Right cardiac atrium (tissue), 5 donors: ENCODE results near the gene GPATCH1. TPM values are rescaled to one million over a fixed set of nuclear protein-coding genes. Genes with fewer than 3 reads are reported as not detected.

Experiments used
- ATAC-seq, 2 donors: fragments of 200-7000 bp; cut with Tn5 transposase; one replicate each; pipeline versions ENCODE4 v1.8.0 to v1.9.1; 2020; ENCODE audit warnings: moderate library complexity in 2 of 2, mild to moderate bottlenecking in 1 of 2
- DNase-seq, 3 donors: peaks; one replicate each; pipeline ENCODE4 v3.0.0-alpha.2; 2020
- H3K27ac ChIP-seq: one replicate; pipeline ENCODE4 v1.5.1; 2013; ENCODE audit warnings: mild to moderate bottlenecking, low read length, control low read depth, moderate library complexity
- H3K27me3 ChIP-seq: one replicate; pipeline ENCODE4 v1.6.1; 2013; ENCODE audit not compliant: control insufficient read depth, insufficient read depth
- H3K4me1 ChIP-seq: one replicate; pipeline ENCODE4 v1.6.1; 2013; ENCODE audit warnings: low read length; ENCODE audit not compliant: control insufficient read depth, insufficient read depth
- H3K4me3 ChIP-seq: one replicate; pipeline ENCODE4 v1.5.1; 2013; ENCODE audit warnings: low read length, control low read depth
- H3K9me3 ChIP-seq: one replicate; pipeline ENCODE4 v1.6.1; 2013; ENCODE audit warnings: low read length; ENCODE audit not compliant: control insufficient read depth
- WGBS: extraction: QIAGEN DNeasy Blood & Tissue Kit; methylation state at CpG from one replicate; pipeline ENCODE4 v1.1.7; 2013; 5-methylcytosine and 5-hydroxymethylcytosine counted together
- intact Hi-C, 4 donors: fragments of 100-400 bp; cut with DNase I; formaldehyde crosslinking; loops; one replicate each; pipeline versions ENCODE4 v1.11.0 to v1.14.0; 2022 to 2023
- polyA plus RNA-seq: library from polyadenylated mRNA; stranded (reverse); fragments of 200-250 nt; gene quantifications from one replicate; pipeline ENCODE4 v1.2.3, GENCODE V29; 2013
- total RNA-seq, 4 donors: library from RNA; stranded (reverse); fragmentation: NEBNext Ultra II Directional; extraction: Animal tissue kit (Norgen Biotek cat#: 25700); gene quantifications; one replicate each; pipeline ENCODE4 v1.2.1, GENCODE V29; 2021
- donor health status: healthy with polysubstance abuse.
- donor health status: DM: no; HTN: yes; CAD: no.
- donor health status: DM: no; HTN: no; CAD: no.
- donor health status: DM: no; HTN: yes; CAD: no; lungs with severe emphysema.
- donor health status: DM: yes; HTN: yes; CAD: no.

GPATCH1 gene
- total and polyA plus RNA-seq, 5 donors = 3.0 to 7.2 (median 5.4) TPM

DNA sequence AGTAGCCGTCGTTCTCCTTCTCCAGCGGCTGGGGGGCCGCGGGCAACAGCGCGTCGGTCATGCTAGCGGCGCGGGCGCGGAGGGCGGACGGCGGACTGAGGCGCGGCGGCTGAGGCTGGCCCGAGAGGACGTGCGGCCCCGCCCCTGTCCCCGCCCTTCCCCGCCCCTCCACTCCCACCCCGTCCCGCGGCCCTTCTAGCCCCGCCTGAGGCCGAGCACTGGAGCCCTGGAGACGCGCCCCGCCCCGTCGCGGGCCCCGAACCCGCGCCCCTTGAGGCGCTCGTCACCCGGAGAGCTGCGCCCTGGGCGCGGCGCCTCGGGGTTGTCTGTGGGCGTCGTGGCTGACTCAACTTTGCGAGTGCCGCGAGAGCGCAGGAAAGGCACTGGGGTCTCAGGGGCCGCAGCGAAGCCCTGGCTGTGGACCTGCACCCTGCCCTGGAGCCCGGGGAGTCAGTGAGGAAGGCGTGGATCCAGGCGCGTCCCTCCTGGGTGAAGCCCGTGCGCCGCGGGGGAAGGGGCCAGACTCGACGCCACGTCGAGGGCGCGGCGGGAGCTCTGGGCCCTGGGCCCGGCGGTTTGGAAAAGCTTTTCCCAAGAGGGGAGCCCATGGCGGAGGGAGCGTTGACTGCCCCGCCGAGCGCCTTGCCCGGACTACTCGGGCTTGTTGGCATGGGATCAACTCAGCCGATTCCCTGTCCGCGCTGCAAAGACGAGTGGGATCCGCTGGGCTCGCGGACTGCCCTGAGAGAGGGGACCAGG is 16.0 kb upstream of the GPATCH1 start, which contains the start of gene RHPN2:
Gene RHPN2 (minus strand): TSS at position 97 of the 759 bp plus-strand sequence. CDS start 36 bp downstream, at position 61.
- no peaks in the 10 kb centered on the region for H3K27me3 ChIP-seq
- H3K9me3 ChIP-seq = no peaks in the 10 kb centered on the region
- ATAC-seq = peak; percentile 96
- 4% methylated on average over 86 of the region's 86 CpGs for WGBS
- no peak within 1 kb of the TSS for H3K27ac ChIP-seq
- intact Hi-C loops = no loop called here
- DNase-seq = peak; percentile 72 to 88 (median 87)
- peak within 1 kb of the TSS; percentile 99 for H3K4me3 ChIP-seq
- no peaks in the 10 kb centered on the region for H3K4me1 ChIP-seq

DNA sequence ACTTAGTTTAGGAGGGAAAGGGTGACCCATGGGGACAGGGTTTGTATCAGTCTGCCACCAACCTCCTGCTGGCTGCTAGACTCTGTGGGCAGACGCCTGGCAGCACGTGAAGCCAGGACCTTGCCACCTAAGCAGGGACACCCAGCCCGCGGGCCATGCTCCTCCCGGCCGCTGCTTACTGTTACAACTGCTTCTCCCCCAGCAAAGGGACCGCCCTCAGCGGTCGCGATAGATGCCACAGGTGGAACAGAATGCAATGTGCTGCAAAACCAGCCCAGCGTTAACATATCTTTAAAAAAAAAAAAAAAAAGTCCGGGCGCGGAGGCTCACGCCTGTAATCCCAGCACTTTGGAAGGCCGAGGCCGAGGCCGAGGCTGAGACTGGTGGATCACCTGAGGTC is 14.4 kb upstream of the GPATCH1 start:
- H3K27ac ChIP-seq = no peak overlapping the region
- intact Hi-C loops = no loop called here
- no peak for DNase-seq
- 86% methylated on average over 18 of the region's 18 CpGs for WGBS
- H3K27me3 ChIP-seq = no peaks in the 10 kb centered on the region
- no peaks in the 10 kb centered on the region for H3K9me3 ChIP-seq
- no peak overlapping the region for H3K4me3 ChIP-seq
- no peak for ATAC-seq
- H3K4me1 ChIP-seq = no peaks in the 10 kb centered on the region

DNA sequence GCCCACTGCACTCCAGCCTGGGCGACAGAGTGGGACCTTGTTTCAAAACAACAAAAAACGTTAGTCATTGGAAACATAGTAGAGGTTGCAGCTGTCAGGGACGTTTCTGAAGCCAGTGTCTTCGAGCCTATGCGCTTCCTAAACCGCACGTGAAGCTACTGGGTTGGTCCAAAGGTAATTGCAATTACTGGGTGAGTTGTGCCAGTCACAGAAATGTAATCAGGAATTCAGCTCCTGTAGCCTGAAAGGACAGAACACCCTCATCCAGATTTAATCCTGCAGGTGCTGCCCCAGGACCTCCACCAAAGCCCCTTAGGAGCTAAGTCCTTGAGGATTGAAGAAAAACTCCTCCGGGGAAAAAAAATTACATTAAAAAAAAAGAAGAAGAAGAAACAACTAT is 13.9 kb upstream of the GPATCH1 start:
- ATAC-seq (no peak), DNase-seq (no peak)
- Histone ChIP-seq H3K9me3 (no peaks in the 10 kb centered on the region), H3K4me3 (no peak overlapping the region), H3K4me1 (no peaks in the 10 kb centered on the region), H3K27me3 (no peaks in the 10 kb centered on the region), H3K27ac (no peak overlapping the region)
- intact Hi-C loops = no loop called here
- 71% methylated on average over 8 of the region's 8 CpGs for WGBS

DNA sequence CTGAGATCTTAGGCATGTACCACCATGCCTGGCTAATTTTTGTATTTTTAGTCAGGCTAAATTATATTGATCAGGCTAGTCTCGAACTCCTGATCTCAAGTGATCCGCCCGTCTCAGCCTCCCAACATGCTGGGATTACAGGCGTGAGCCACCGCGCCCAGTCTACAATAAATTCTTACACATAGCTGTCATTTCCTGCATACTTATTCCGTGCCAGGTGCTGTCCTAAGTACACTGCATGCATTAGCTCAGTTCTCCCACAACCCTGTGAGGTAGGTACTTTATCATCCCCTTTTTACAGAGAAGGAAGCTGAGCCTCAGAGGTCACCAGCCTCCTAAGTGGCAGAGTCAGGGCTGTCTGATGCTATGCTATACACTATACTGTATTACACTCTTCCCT is 9.1 kb upstream of the GPATCH1 start:
- no peak overlapping the region for H3K4me3 ChIP-seq
- DNase-seq (no peak), ATAC-seq (no peak)
- no peaks in the 10 kb centered on the region for H3K4me1 ChIP-seq
- no peak overlapping the region for H3K27ac ChIP-seq
- no peaks in the 10 kb centered on the region for H3K9me3 ChIP-seq
- WGBS = 81% methylated on average over 7 of the region's 7 CpGs
- no peaks in the 10 kb centered on the region for H3K27me3 ChIP-seq
- intact Hi-C loops = no loop called here

DNA sequence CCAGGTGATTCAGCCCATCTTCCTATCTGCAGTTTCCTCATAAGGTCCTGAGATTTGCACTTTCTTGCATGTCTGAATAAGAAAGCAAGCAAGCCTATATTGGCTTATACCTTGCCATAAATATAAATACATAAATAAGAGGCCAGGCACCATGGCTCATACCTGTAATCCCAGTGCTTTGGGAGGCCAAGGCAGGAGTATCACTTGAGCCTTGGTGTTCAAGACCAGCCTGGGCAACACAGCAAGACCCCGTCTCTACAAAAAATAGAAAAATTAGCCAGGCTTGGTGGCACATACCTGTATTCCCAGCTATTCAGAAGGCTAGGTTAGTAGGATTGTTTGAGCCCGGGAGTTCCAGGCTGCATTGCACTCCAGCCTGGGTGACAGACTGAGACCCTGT is 5.5 kb upstream of the GPATCH1 start:
- Histone ChIP-seq H3K27ac (no peak overlapping the region), H3K4me1 (no peaks in the 10 kb centered on the region), H3K9me3 (no peaks in the 10 kb centered on the region), H3K4me3 (no peak overlapping the region), H3K27me3 (no peaks in the 10 kb centered on the region)
- intact Hi-C loops = no loop called here
- ATAC-seq (no peak), DNase-seq (no peak)
- whole genome bisulfite sequencing = 88% methylated on average over 2 of the region's 2 CpGs

DNA sequence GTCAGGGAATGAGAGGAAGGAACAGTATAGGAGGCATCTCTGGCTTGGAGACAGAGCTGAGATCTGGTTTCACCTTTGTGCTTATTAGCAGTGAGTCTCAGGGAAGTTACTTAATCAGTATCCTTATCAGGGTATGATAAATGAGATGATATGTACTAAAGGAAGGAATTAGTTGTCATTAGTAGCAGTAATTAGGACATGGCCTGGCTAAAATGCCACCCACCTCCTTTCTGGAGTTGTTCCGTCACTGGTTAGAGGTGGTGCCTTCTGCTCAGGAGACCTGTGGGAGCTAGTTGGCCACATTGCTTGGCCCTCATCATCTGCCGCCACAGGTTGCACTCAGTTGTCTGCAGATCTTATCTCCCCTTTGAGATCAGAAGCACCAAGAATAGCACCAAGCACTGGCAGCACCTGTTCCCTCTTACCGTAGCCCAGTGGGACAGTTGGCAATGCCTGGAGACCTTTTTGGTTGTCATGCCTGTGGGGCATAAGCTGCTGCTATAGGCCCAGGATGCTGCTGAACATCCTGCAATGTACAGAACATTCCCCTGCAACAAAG is 4.7 kb downstream of the GPATCH1 start:
- peaks cover 7% of the 10 kb centered on the region for H3K4me1 ChIP-seq
- WGBS = 89% methylated on average over 3 of the region's 3 CpGs
- H3K9me3 ChIP-seq = no peaks in the 10 kb centered on the region
- H3K4me3 ChIP-seq = no peak overlapping the region
- no peak overlapping the region for H3K27ac ChIP-seq
- intact Hi-C loops = loop anchor here in 2 of 4 donors (10.0 kb wide), 1 partner anchor 111 kb away; the partner anchor contains the start of genes CEP89 (in 2 of the 2) and FAAP24 (in 2 of the 2)
- DNase-seq (no peak), ATAC-seq (no peak)
- H3K27me3 ChIP-seq = no peaks in the 10 kb centered on the region

DNA sequence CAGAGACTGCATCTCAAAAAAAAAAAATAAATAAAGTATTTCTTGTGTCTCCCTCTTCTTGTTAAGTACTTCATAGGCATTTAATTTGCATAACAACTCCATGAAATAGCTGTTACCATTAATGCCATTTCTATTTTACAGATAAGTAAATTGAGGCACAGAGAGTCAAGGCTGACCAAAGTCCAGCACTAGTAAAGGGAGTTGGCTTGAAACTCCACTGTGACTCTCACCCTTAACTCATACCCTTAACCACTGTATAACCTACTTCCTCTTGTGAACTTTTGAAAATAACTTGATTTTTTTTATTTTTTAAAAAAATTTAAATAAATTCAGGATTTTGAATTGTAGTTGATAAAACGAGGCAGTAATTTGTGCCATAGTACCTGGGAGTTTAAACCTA is 6.0 kb downstream of the GPATCH1 start:
- DNase-seq (no peak), ATAC-seq (no peak)
- Histone ChIP-seq H3K27ac (no peak overlapping the region), H3K4me3 (no peak overlapping the region), H3K9me3 (no peaks in the 10 kb centered on the region), H3K4me1 (peaks cover 2% of the 10 kb centered on the region), H3K27me3 (no peaks in the 10 kb centered on the region)
- WGBS = 73% methylated on average over 1 of the region's 1 CpG
- intact Hi-C loops = loop anchor here in 2 of 4 donors (10.0 kb wide), 1 partner anchor 112 kb away; the partner anchor contains the start of genes CEP89 (in 2 of the 2) and FAAP24 (in 2 of the 2)

DNA sequence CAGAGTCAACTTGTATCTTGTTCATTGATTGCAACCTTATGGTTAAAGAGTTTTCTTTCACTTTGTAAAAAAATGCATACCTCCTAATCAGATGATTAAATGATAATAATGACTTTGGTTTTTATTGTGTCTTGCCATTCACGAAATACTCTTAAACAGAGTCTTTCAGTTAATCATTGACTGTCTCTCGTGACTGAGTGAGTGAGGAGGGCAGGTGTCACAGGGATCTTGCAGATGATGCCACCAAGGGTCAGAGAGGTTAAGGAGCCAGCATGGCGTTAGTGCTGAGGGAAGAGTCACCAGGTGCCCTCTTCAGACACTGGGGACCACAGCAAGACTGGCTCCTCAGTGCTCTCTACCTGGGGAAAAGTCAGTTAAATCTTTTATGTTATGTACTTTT is 8.0 kb downstream of the GPATCH1 start:
- intact Hi-C loops = loop anchor here in 2 of 4 donors (10.0 kb wide), 1 partner anchor 114 kb away; the partner anchor contains the start of genes CEP89 (in 2 of the 2) and FAAP24 (in 2 of the 2)
- WGBS = 87% methylated on average over 3 of the region's 3 CpGs
- H3K27ac ChIP-seq = no peak overlapping the region
- no peaks in the 10 kb centered on the region for H3K9me3 ChIP-seq
- H3K4me3 ChIP-seq = no peak overlapping the region
- H3K4me1 ChIP-seq = no peaks in the 10 kb centered on the region
- DNase-seq = no peak
- no peak for ATAC-seq
- H3K27me3 ChIP-seq = no peaks in the 10 kb centered on the region

DNA sequence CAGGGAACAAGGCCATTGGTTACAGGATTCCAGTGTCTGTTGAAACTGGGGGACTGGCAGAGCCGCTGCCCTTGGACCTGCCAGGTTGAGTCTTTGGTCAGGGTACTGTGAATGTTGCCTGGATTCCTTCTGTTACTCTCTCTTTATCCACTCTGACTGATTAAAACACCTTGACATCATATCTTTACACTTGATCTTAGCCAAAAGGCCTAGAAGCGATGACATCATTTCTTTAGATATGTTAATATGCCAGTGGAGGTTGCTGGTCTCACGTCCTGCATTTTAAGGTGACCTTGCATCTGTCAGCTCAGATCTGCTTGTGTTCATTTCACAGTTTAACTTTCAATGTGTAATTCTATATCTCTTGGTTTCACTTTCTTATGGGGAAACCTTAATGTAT is 9.2 kb downstream of the GPATCH1 start:
- DNase-seq = no peak
- H3K27me3 ChIP-seq = no peaks in the 10 kb centered on the region
- no peak overlapping the region for H3K27ac ChIP-seq
- ATAC-seq = no peak
- 84% methylated on average over 3 of the region's 3 CpGs for WGBS
- no peaks in the 10 kb centered on the region for H3K9me3 ChIP-seq
- intact Hi-C loops = no loop called here
- H3K4me1 ChIP-seq = no peaks in the 10 kb centered on the region
- H3K4me3 ChIP-seq = no peak overlapping the region

DNA sequence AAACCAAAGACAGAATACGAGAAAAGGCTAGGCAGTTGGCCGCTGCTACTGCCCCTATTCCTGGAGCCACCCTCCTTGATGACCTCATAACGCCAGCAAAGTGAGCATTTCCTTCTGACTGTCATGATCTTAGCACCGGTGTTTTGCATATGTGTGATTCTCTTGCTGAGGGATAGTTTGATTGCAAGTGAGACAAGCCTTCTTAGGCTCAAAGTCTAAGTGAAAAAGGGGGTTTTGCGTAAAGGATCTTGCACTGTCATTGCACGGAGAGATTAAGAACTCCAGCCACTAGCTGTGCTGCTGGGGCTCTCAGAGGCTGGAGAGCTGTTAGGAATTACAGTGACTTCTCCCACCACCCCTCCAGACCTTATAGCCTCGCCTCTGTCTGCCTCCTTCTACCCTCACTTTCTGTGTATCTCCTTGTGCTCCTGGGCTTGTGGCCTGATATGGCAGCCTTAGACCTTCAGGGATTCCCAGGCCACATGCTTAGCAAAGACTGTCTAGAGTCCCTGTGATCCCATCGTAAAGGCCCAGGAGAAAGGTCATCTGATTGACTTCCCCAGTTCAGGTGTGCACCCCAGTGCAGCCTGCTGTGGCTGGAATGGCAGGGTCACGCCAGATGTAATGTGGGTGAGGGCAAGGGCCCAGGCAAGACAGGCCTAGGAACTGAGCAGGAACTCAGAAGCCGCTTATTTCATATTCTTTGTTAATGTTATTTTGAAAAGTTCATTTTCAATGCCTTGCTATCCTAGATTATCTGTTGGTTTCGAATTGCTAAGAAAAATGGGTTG is 12.6 kb downstream of the GPATCH1 start:
- ATAC-seq (no peak), DNase-seq (no peak)
- 93% methylated on average over 11 of the region's 11 CpGs for WGBS
- no peak overlapping the region for H3K27ac ChIP-seq
- intact Hi-C loops = no loop called here
- H3K9me3 ChIP-seq = no peaks in the 10 kb centered on the region
- H3K27me3 ChIP-seq = no peaks in the 10 kb centered on the region
- H3K4me3 ChIP-seq = no peak overlapping the region
- H3K4me1 ChIP-seq = no peaks in the 10 kb centered on the region
